Measurements from ENCODE around the gene AGPAT4.

AGPAT4 gene

GRCh38 chr6:161143663-161144430 lies 130.0 kb downstream of the AGPAT4 start:
- no peaks in the 10 kb centered on the region for H3K79me2 ChIP-seq (ENCODE audit: insufficient read depth, low read length)
- TF ChIP-seq EZH2phosphoT487 (IDR thresholded peaks at IDR 0.05; ENCODE audit: borderline replicate concordance) (no peak), CTCF (conservative IDR thresholded peaks at IDR 0.05; ENCODE audit: low read length) (no peak)
- no peaks in the 10 kb centered on the region for H3F3A ChIP-seq (ENCODE audit: low read depth)
- no peak overlapping the region for H3K4me3 ChIP-seq (ENCODE audit: low read length, poor library complexity, severe bottlenecking)
- H3K9ac ChIP-seq (ENCODE audit: low read depth, low read length, poor library complexity, severe bottlenecking): no peak overlapping the region
- no peaks in the 10 kb centered on the region for H3K27me3 ChIP-seq (ENCODE audit: insufficient read depth, low read length, poor library complexity, severe bottlenecking)
- H3K36me3 ChIP-seq (ENCODE audit: insufficient read depth, low read length): no peaks in the 10 kb centered on the region
- no peaks in the 10 kb centered on the region for H4K20me1 ChIP-seq (ENCODE audit: insufficient read depth, low read length, poor library complexity, severe bottlenecking)
- no peaks in the 10 kb centered on the region for H3K9me3 ChIP-seq (ENCODE audit: insufficient read depth, low read depth, low read length)
- H3K9me2 ChIP-seq (replicated peaks; ENCODE audit: low read depth, low read length): no peaks in the 10 kb centered on the region
- H3K4me1 ChIP-seq (ENCODE audit: insufficient read depth, low read length, poor library complexity, severe bottlenecking): no peaks in the 10 kb centered on the region
- H3K4me2 ChIP-seq (ENCODE audit: low read depth, low read length, poor library complexity, severe bottlenecking): no peak overlapping the region
- H2AFZ ChIP-seq (ENCODE audit: low read length): no peak overlapping the region

GRCh38 chr6:161142957-161143296 lies 130.9 kb downstream of the AGPAT4 start:
- Histone ChIP-seq H3K27me3 (ENCODE audit: insufficient read depth, low read length, poor library complexity, severe bottlenecking) (no peaks in the 10 kb centered on the region), H3K9ac (ENCODE audit: low read depth, low read length, poor library complexity, severe bottlenecking) (no peak overlapping the region), H3K9me3 (ENCODE audit: insufficient read depth, low read depth, low read length) (no peaks in the 10 kb centered on the region), H3K36me3 (ENCODE audit: insufficient read depth, low read length) (no peaks in the 10 kb centered on the region), H3K9me2 (replicated peaks; ENCODE audit: low read depth, low read length) (no peaks in the 10 kb centered on the region), H2AFZ (ENCODE audit: low read length) (no peak overlapping the region), H3K4me2 (ENCODE audit: low read depth, low read length, poor library complexity, severe bottlenecking) (no peak overlapping the region), H4K20me1 (ENCODE audit: insufficient read depth, low read length, poor library complexity, severe bottlenecking) (no peaks in the 10 kb centered on the region), H3K4me3 (ENCODE audit: low read length, poor library complexity, severe bottlenecking) (no peak overlapping the region), H3F3A (ENCODE audit: low read depth) (no peaks in the 10 kb centered on the region), H3K79me2 (ENCODE audit: insufficient read depth, low read length) (no peaks in the 10 kb centered on the region), H3K4me1 (ENCODE audit: insufficient read depth, low read length, poor library complexity, severe bottlenecking) (no peaks in the 10 kb centered on the region)
- TF ChIP-seq EZH2phosphoT487 (IDR thresholded peaks at IDR 0.05; ENCODE audit: borderline replicate concordance) (no peak), CTCF (conservative IDR thresholded peaks at IDR 0.05; ENCODE audit: low read length) (no peak)

GRCh38 chr6:161141173-161141572 lies 132.7 kb downstream of the AGPAT4 start:
- H3K4me1 ChIP-seq (ENCODE audit: insufficient read depth, low read length, poor library complexity, severe bottlenecking): no peaks in the 10 kb centered on the region
- no peaks in the 10 kb centered on the region for H3F3A ChIP-seq (ENCODE audit: low read depth)
- no peak for TF ChIP-seq CTCF (conservative IDR thresholded peaks at IDR 0.05; ENCODE audit: low read length)
- TF ChIP-seq EZH2phosphoT487 (IDR thresholded peaks at IDR 0.05; ENCODE audit: borderline replicate concordance): no peak
- H3K9me2 ChIP-seq (replicated peaks; ENCODE audit: low read depth, low read length): no peaks in the 10 kb centered on the region
- H3K27me3 ChIP-seq (ENCODE audit: insufficient read depth, low read length, poor library complexity, severe bottlenecking): no peaks in the 10 kb centered on the region
- no peak overlapping the region for H3K4me3 ChIP-seq (ENCODE audit: low read length, poor library complexity, severe bottlenecking)
- H2AFZ ChIP-seq (ENCODE audit: low read length): no peak overlapping the region
- H3K9me3 ChIP-seq (ENCODE audit: insufficient read depth, low read depth, low read length): no peaks in the 10 kb centered on the region
- H3K79me2 ChIP-seq (ENCODE audit: insufficient read depth, low read length): no peaks in the 10 kb centered on the region
- H3K9ac ChIP-seq (ENCODE audit: low read depth, low read length, poor library complexity, severe bottlenecking): no peak overlapping the region
- H4K20me1 ChIP-seq (ENCODE audit: insufficient read depth, low read length, poor library complexity, severe bottlenecking): no peaks in the 10 kb centered on the region
- H3K36me3 ChIP-seq (ENCODE audit: insufficient read depth, low read length): no peaks in the 10 kb centered on the region
- H3K4me2 ChIP-seq (ENCODE audit: low read depth, low read length, poor library complexity, severe bottlenecking): no peak overlapping the region
